Heart left ventricle (tissue), 16 donors: ENCODE data around the gene TAS2R50. TPM values are rescaled to one million over a fixed set of nuclear protein-coding genes. Genes with fewer than 3 reads are reported as not detected.

Experiments used
- ATAC-seq, 4 donors: fragments of 200-7000 bp; cut with Tn5 transposase; one replicate each; pipeline ENCODE4 v1.9.1; 2020 to 2022; ENCODE audit warnings: moderate library complexity in 4 of 4, mild to moderate bottlenecking in 3 of 4, moderate number of reproducible peaks in 1 of 4
- DNase-seq, 5 donors: peaks; one replicate each; pipeline ENCODE4 v3.0.0-alpha.2; 2020
- H3K27ac ChIP-seq, 12 donors: fragments of 200-600 bp; sonication (generic) in 4 of 12; one replicate each; pipeline versions ENCODE4 v1.5.0 to v1.8.0; 2016 to 2022; ENCODE audit warnings: mild to moderate bottlenecking in 2 of 12
- H3K27me3 ChIP-seq, 9 donors: fragments of 200-600 bp; sonication (generic) in 2 of 9; one replicate each; pipeline versions ENCODE4 v1.5.1 to v1.8.0; 2016 to 2022; ENCODE audit warnings: mild to moderate bottlenecking in 3 of 9
- H3K36me3 ChIP-seq, 9 donors: fragments of 200-600 bp; sonication (generic) in 2 of 9; one replicate each; pipeline versions ENCODE4 v1.5.0 to v1.8.0; 2018 to 2022; ENCODE audit warnings: mild to moderate bottlenecking in 2 of 9
- H3K4me1 ChIP-seq, 12 donors: fragments of 200-600 bp; sonication (generic) in 4 of 12; one replicate each; pipeline versions ENCODE4 v1.5.0 to v1.8.0; 2016 to 2022; ENCODE audit warnings: mild to moderate bottlenecking in 3 of 12
- H3K4me3 ChIP-seq, 12 donors: fragments of 200-600 bp; sonication (generic) in 4 of 12; one replicate each; pipeline versions ENCODE4 v1.5.0 to v1.8.0; 2017 to 2022; ENCODE audit warnings: mild to moderate bottlenecking in 9 of 12, moderate library complexity in 4 of 12
- H3K9me3 ChIP-seq, 12 donors: fragments of 200-600 bp; sonication (generic) in 4 of 12; one replicate each; pipeline versions ENCODE4 v1.5.0 to v1.8.0; 2016 to 2022; ENCODE audit warnings: mild to moderate bottlenecking in 1 of 12
- CTCF ChIP-seq, 12 donors: fragments of 200-600 bp; sonication (generic) in 4 of 12; IDR thresholded peaks; one replicate each; pipeline versions ENCODE4 v1.5.0 to v1.8.0; 2018 to 2022; ENCODE audit warnings: antibody characterized with exemption in 12 of 12, mild to moderate bottlenecking in 5 of 12
- POLR2A ChIP-seq, 2 donors: fragments of 450-650 bp; IDR thresholded peaks; one replicate each; pipeline ENCODE4 v1.6.1; 2017; ENCODE audit warnings: antibody characterized with exemption in 2 of 2, mild to moderate bottlenecking in 2 of 2, moderate library complexity in 2 of 2
- WGBS, 4 donors: extraction: QIAGEN DNeasy Blood & Tissue Kit in 2 of 4; methylation state at CpG; one replicate each; pipeline versions ENCODE4 v1.1.5 to v1.1.7; 2013 to 2018; 5-methylcytosine and 5-hydroxymethylcytosine counted together
- intact Hi-C, 10 donors: fragments of 100-400 bp; cut with DNase I; formaldehyde crosslinking; loops; one replicate each; pipeline versions ENCODE4 v1.11.1 to v1.14.2; 2022
- polyA plus RNA-seq, 2 donors: library from polyadenylated mRNA; stranded (reverse); fragments of 200-250 nt; gene quantifications; one replicate each; pipeline ENCODE4 v1.2.3, GENCODE V29; 2013
- total RNA-seq, 9 donors: library from RNA; depleted of rRNA in 2 of 9; stranded (reverse); fragments of >200 nt in 2 of 9; fragmentation: NEBNext Ultra II Directional in 3 of 9; extraction: Animal tissue kit (Norgen Biotek cat#: 25700) in 3 of 9; gene quantifications; one replicate each; pipeline versions ENCODE4 v1.1.0 to v1.2.4, GENCODE V29; 2016 to 2023
- donor health status: ischemic (EF 13 %, LVEDD 7.1; RV severe dilation, severe dysfunction).
- donor health status: healthy with polysubstance abuse.
- donor health status: DM: no; HTN: yes; CAD: no.
- donor health status: DM: no; HTN: no; CAD: no.
- donor health status: ischemic (EF 25% LVEDD 6.9; RV normal size, moderate dysfunction).
- donor health status: ischemic (EF 25% LVEDD 5.7; RV mildly dilated, moderate dysfunction).
- donor health status: healthy.
- donor health status: DM: yes; HTN: yes; CAD: no.
- donor health status: ischemic (EF 35%, LVEDD 5.7; RV mildly dilated, moderate dysfunction).
- donor health status: nonischemic (EF 11% LVEDD 7.7; RV severe dilation, severe dysfunction).
- donor health status: DM: yes; HTN: yes; CAD: no.
- donor health status: PGD.
- donor health status: ischemic (EF 29% LVEDD 5.4; RV normal size, mild dysfunction).
- donor health status: nonischemic (EF 23%, LVEDD 6.1; RV moderate dilation, normal function).

Gene TAS2R50
- total and polyA plus RNA-seq, 11 donors, result 0.10 to 0.93 (median 0.33) TPM; not detected in 1

GRCh38 chr12:11022520-11022919 lies 35.8 kb upstream of the TAS2R50 start, which contains the start of gene TAS2R19:
Gene TAS2R19, minus strand, starts transcription at chr12:11022620. Its CDS starts 49 bp downstream, at chr12:11022571.
- Histone ChIP-seq H3K9me3 (peaks cover 0 to 8% (median 0%) of the 10 kb centered on the region in 12 donors), H3K27ac (no peak within 1 kb of the TSS), H3K36me3 (peaks cover 0 to 7% (median 0%) of the 10 kb centered on the region in 9 donors), H3K4me3 (no peak within 1 kb of the TSS), H3K27me3 (no peaks in the 10 kb centered on the region), H3K4me1 (no peaks in the 10 kb centered on the region)
- no peak for DNase-seq
- WGBS, 4 donors, result 87 to 96% (median 95%) methylated on average over 1 of the region's 1 CpG
- no peak for ATAC-seq
- intact Hi-C loops, result no loop called here
- no peak for TF ChIP-seq POLR2A (IDR thresholded peaks at IDR 0.05)
- TF ChIP-seq CTCF (IDR thresholded peaks at IDR 0.05), result no peak

GRCh38 chr12:11016937-11017336 lies 30.2 kb upstream of the TAS2R50 start:
- intact Hi-C loops, result loop anchor here in 5 of 10 donors (5.0 kb wide), 1 partner anchor 55 kb away; no protein-coding TSS in a partner anchor
- TF ChIP-seq POLR2A (IDR thresholded peaks at IDR 0.05), result no peak
- TF ChIP-seq CTCF (IDR thresholded peaks at IDR 0.05), result no peak
- 34 to 92% (median 84%) methylated on average over 1 of the region's 1 CpG for WGBS, 4 donors

GRCh38 chr12:11015775-11016430 lies 29.2 kb upstream of the TAS2R50 start:
- 81 to 89% (median 87%) methylated on average over 4 of the region's 4 CpGs for WGBS, 4 donors
- Histone ChIP-seq H3K4me1 (peaks cover 0 to 4% (median 0%) of the 10 kb centered on the region in 12 donors), H3K4me3 (no peak overlapping the region), H3K36me3 (peaks cover 0 to 2% (median 0%) of the 10 kb centered on the region in 9 donors), H3K9me3 (no peaks in the 10 kb centered on the region), H3K27ac (no peak overlapping the region), H3K27me3 (no peaks in the 10 kb centered on the region)
- TF ChIP-seq CTCF (IDR thresholded peaks at IDR 0.05) (no peak), POLR2A (IDR thresholded peaks at IDR 0.05) (no peak)
- intact Hi-C loops, result loop anchor here in 5 of 10 donors (5.0 kb wide), 1 partner anchor 56 kb away; no protein-coding TSS in a partner anchor
- DNase-seq (no peak), ATAC-seq (no peak)

More at GRCh38 chr12:11016937-11017336, 30.2 kb upstream of the TAS2R50 start:
- Histone ChIP-seq H3K36me3 (peaks cover 0 to 2% (median 0%) of the 10 kb centered on the region in 9 donors), H3K9me3 (no peaks in the 10 kb centered on the region), H3K4me1 (peaks cover 0 to 4% (median 0%) of the 10 kb centered on the region in 12 donors), H3K27me3 (no peaks in the 10 kb centered on the region), H3K27ac (no peak overlapping the region), H3K4me3 (no peak overlapping the region)
- ATAC-seq (no peak), DNase-seq (no peak)

GRCh38 chr12:11014234-11014633 lies 27.5 kb upstream of the TAS2R50 start:
- H3K9me3 ChIP-seq, result no peaks in the 10 kb centered on the region
- TF ChIP-seq CTCF (IDR thresholded peaks at IDR 0.05) (no peak), POLR2A (IDR thresholded peaks at IDR 0.05) (no peak)
- H3K4me1 ChIP-seq, result peaks cover 0 to 4% (median 0%) of the 10 kb centered on the region in 12 donors
- H3K36me3 ChIP-seq, result peaks cover 0 to 2% (median 0%) of the 10 kb centered on the region in 9 donors
- intact Hi-C loops, result no loop called here
- DNase-seq (no peak), ATAC-seq (no peak)
- H3K4me3 ChIP-seq, result no peak overlapping the region
- no peaks in the 10 kb centered on the region for H3K27me3 ChIP-seq
- H3K27ac ChIP-seq, result no peak overlapping the region
